ENCODE data around the gene GLYATL3.

GLYATL3 gene

DNA sequence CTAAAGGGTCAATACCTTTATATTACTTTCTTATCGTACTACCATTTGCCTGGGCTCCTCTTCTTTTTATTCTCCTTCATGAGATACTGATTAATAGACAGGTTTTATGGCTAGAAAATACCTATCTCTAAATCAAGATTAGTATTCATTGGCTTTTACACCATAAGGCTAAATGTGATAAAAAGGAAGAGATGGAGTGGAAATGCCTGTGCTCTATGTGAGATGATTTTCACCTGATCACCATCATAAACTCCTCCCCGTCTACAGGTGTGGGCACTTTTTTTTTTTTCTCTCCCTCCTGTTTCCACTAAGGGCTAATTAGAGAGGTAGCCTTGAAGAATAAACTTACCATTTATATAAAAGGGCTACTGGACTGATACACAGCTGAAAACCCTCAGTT, at the start of gene GLYATL3:
Gene GLYATL3 (plus strand): TSS at position 301 of the 400 bp plus-strand sequence. CDS start 12,068 bp downstream, outside the sequence.
- no peaks in the 10 kb centered on the region for H3K4me1 ChIP-seq
- no peak for TF ChIP-seq Cebpa-rat (IDR thresholded peaks at IDR 0.05)
- H3K9me3 ChIP-seq, result no peaks in the 10 kb centered on the region
- no peak within 1 kb of the TSS for H3K4me3 ChIP-seq
- H3K36me3 ChIP-seq, result peaks cover 5% of the 10 kb centered on the region
- no peak within 1 kb of the TSS for H3K4me2 ChIP-seq
- no peaks in the 10 kb centered on the region for H4K20me1 ChIP-seq
- H3K27ac ChIP-seq, result no peak within 1 kb of the TSS
- no peaks in the 10 kb centered on the region for H3K27me3 ChIP-seq
- H3K9ac ChIP-seq, result no peak within 1 kb of the TSS

DNA sequence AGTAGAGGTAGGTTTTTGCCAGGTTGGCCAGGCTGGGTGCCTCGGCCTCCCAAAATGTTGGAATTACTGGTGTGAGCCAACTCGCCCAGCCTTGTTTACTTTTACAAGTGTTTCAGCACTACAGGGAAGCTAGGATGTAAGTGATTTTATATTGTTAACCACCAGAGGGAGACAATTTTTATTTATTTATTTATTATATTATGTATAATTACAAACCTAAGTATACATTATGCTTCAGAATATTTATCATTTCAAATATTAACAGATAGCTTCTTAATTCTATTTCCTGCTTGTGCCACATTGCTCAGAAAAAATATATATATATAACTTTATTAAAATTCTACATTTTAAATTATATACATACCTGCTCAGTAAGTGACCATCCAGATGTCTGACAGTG, 46.5 kb upstream of the GLYATL3 start:
- H3K4me2 ChIP-seq, result no peak overlapping the region
- H3K4me3 ChIP-seq, result no peak overlapping the region
- H3K9ac ChIP-seq, result no peak overlapping the region
- no peaks in the 10 kb centered on the region for H3K27me3 ChIP-seq
- no peaks in the 10 kb centered on the region for H4K20me1 ChIP-seq
- no peak overlapping the region for H3K27ac ChIP-seq
- no peaks in the 10 kb centered on the region for H3K4me1 ChIP-seq
- no peaks in the 10 kb centered on the region for H3K9me3 ChIP-seq
- TF ChIP-seq Cebpa-rat (IDR thresholded peaks at IDR 0.05), result no peak
- peaks cover 32% of the 10 kb centered on the region for H3K36me3 ChIP-seq

GRCh38 chr6:49454787-49455709, 44.7 kb upstream of the GLYATL3 start:
- no peak overlapping the region for H3K4me3 ChIP-seq
- TF ChIP-seq Cebpa-rat (IDR thresholded peaks at IDR 0.05), result no peak
- H3K27me3 ChIP-seq, result no peaks in the 10 kb centered on the region
- H3K4me1 ChIP-seq, result no peaks in the 10 kb centered on the region
- peaks cover 37% of the 10 kb centered on the region for H3K36me3 ChIP-seq
- H3K4me2 ChIP-seq, result no peak overlapping the region
- H3K9me3 ChIP-seq, result no peaks in the 10 kb centered on the region
- no peaks in the 10 kb centered on the region for H4K20me1 ChIP-seq
- H3K9ac ChIP-seq, result no peak overlapping the region
- no peak overlapping the region for H3K27ac ChIP-seq

- no peak overlapping the region for H3K4me3 ChIP-seq
- no peak overlapping the region for H3K27ac ChIP-seq
- no peaks in the 10 kb centered on the region for H4K20me1 ChIP-seq
- no peak for TF ChIP-seq Cebpa-rat (IDR thresholded peaks at IDR 0.05)
- no peak overlapping the region for H3K4me2 ChIP-seq
- H3K9me3 ChIP-seq, result no peaks in the 10 kb centered on the region
- H3K9ac ChIP-seq, result no peak overlapping the region
- H3K4me1 ChIP-seq, result peaks cover 16% of the 10 kb centered on the region
- H3K36me3 ChIP-seq, result peaks cover 28% of the 10 kb centered on the region
- no peaks in the 10 kb centered on the region for H3K27me3 ChIP-seq
Observed at GRCh38 chr6:49457771-49458170, 42.0 kb upstream of the GLYATL3 start.

- peak overlapping the region; percentile 90 for H3K4me3 ChIP-seq
- TF ChIP-seq Cebpa-rat (IDR thresholded peaks at IDR 0.05), result no peak
- H3K4me1 ChIP-seq, result peaks cover 41% of the 10 kb centered on the region
- no peaks in the 10 kb centered on the region for H3K9me3 ChIP-seq
- no peak overlapping the region for H3K27ac ChIP-seq
- H3K4me2 ChIP-seq, result peak overlapping the region; percentile 98
- no peaks in the 10 kb centered on the region for H4K20me1 ChIP-seq
- peaks cover 9% of the 10 kb centered on the region for H3K36me3 ChIP-seq
- H3K9ac ChIP-seq, result peak overlapping the region; percentile 88
- H3K27me3 ChIP-seq, result no peaks in the 10 kb centered on the region
Observed at GRCh38 chr6:49462071-49462470, 37.7 kb upstream of the GLYATL3 start.

GRCh38 chr6:49462599-49462926, 37.2 kb upstream of the GLYATL3 start:
- Histone ChIP-seq H3K4me3 (peak overlapping the region; percentile 90), H3K27ac (peak overlapping the region; percentile 83), H3K9ac (peak overlapping the region; percentile 88), H3K27me3 (no peaks in the 10 kb centered on the region), H4K20me1 (no peaks in the 10 kb centered on the region), H3K36me3 (peaks cover 6% of the 10 kb centered on the region), H3K4me2 (peak overlapping the region; percentile 98), H3K4me1 (peaks cover 41% of the 10 kb centered on the region), H3K9me3 (no peaks in the 10 kb centered on the region)
- no peak for TF ChIP-seq Cebpa-rat (IDR thresholded peaks at IDR 0.05)

DNA sequence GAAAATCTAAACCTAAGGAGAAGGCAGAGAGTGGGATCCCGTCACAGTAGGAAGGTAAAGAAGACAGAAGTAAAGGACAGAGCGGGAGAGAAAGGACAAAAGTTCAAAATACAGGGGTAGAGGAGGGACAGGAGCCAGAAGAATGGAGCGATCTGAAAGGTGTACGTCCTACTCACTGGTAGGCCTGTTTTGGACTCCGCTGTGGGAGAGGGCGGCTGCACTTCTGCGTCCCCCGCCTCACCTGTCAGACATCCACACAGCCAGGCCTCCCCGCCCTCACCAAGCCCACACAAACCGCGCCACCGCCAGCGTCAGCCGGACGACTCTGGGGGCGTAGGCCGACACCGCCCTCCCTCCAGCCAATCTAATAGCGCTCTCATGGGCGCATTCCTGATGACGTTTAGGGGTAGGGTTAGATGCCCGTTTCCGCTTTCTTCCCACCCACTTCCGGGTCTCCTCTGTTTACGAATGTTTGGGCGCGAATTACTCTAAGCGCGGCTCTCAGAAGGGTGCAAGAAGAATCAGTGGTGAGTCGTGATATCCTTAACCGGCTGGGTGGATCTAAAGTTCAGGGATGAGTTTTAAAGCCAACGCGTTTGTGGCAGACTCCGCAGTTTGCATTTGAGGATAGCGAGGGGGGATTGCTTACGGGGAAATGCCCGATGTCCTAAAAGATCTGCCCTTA, 36.7 kb upstream of the GLYATL3 start, which contains the start of the genes CENPQ and MMUT:
Gene CENPQ (plus strand): TSS at position 444 of the 685 bp plus-strand sequence. CDS start 6,807 bp downstream, outside the sequence.
Gene MMUT (minus strand): TSS at position 327 of the 685 bp plus-strand sequence. CDS start 3,787 bp downstream, outside the sequence.
- Histone ChIP-seq H3K27ac (peak within 1 kb of the TSS; percentile 83), H3K4me1 (peaks cover 41% of the 10 kb centered on the region), H3K4me2 (peak within 1 kb of the TSS; percentile 98), H3K4me3 (peak within 1 kb of the TSS; percentile 90), H4K20me1 (0 out of 2 replicates have a peak, but pooled peaks cover 3% of the 10 kb centered on the region), H3K9me3 (no peaks in the 10 kb centered on the region), H3K9ac (peak within 1 kb of the TSS; percentile 88), H3K27me3 (no peaks in the 10 kb centered on the region), H3K36me3 (peaks cover 9% of the 10 kb centered on the region)
- no peak for TF ChIP-seq Cebpa-rat (IDR thresholded peaks at IDR 0.05)

- peaks cover 41% of the 10 kb centered on the region for H3K4me1 ChIP-seq
- peak overlapping the region; percentile 88 for H3K9ac ChIP-seq
- peak overlapping the region; percentile 90 for H3K4me3 ChIP-seq
- peaks cover 13% of the 10 kb centered on the region for H3K36me3 ChIP-seq
- peak overlapping the region; percentile 82 for H3K4me2 ChIP-seq
- peak overlapping the region; percentile 83 for H3K27ac ChIP-seq
- H3K27me3 ChIP-seq, result no peaks in the 10 kb centered on the region
- TF ChIP-seq Cebpa-rat (IDR thresholded peaks at IDR 0.05), result no peak
- H3K9me3 ChIP-seq, result no peaks in the 10 kb centered on the region
- H4K20me1 ChIP-seq, result 0 out of 2 replicates have a peak, but pooled peaks cover 6% of the 10 kb centered on the region
Observed at GRCh38 chr6:49463612-49463967, 36.1 kb upstream of the GLYATL3 start.

- H3K4me3 ChIP-seq, result peak overlapping the region; percentile 90
- H3K9ac ChIP-seq, result no peak overlapping the region; the same call in 1 of the 2 replicates
Observed at GRCh38 chr6:49464691-49465090, 35.0 kb upstream of the GLYATL3 start.

More at GRCh38 chr6:49464691-49465090, 35.0 kb upstream of the GLYATL3 start:
- Histone ChIP-seq H3K9me3 (no peaks in the 10 kb centered on the region), H4K20me1 (0 out of 2 replicates have a peak, but pooled peaks cover 6% of the 10 kb centered on the region), H3K27ac (no peak overlapping the region), H3K36me3 (0 out of 2 replicates have a peak, but pooled peaks cover 6% of the 10 kb centered on the region), H3K27me3 (no peaks in the 10 kb centered on the region), H3K4me2 (peak overlapping the region; percentile 82), H3K4me1 (peaks cover 41% of the 10 kb centered on the region)
- no peak for TF ChIP-seq Cebpa-rat (IDR thresholded peaks at IDR 0.05)
